DMS53 treated with DMSO at 0.1 percent for 48 hours (cell line): ENCODE data around the gene TRMT1.
A peak's percentile ranks its signal among the peaks of the same experiment; 100 is the strongest.
"Not testable (repeated sequence)": the region's sequence is repeated elsewhere in the genome, so short reads cannot be mapped to it uniquely, and the experiment has no call there.

Experiments
- DNase-seq: peaks from one replicate; lab custom pipeline; 2025; ENCODE audit not compliant: unreplicated experiment; lab: John Stamatoyannopoulos, UW

The TRMT1 gene

GRCh38 chr19:13150931-13151604, 34.5 kb upstream of the TRMT1 start:
- DNase-seq: no peak

GRCh38 chr19:13150187-13150930, 33.8 kb upstream of the TRMT1 start, which contains the start of the genes IER2 and STX10:
TSS of gene IER2 (plus strand) at chr19:13150411. CDS start at chr19:13153187, 2,776 bp downstream.
TSS of gene STX10 (minus strand) at chr19:13150375. CDS start at chr19:13150173, 202 bp downstream.
- peak; percentile 74 for DNase-seq

GRCh38 chr19:13149628-13150186, 33.2 kb upstream of the TRMT1 start:
- DNase-seq: no peak

GRCh38 chr19:13149173-13149627, 32.7 kb upstream of the TRMT1 start:
- DNase-seq: not testable (repeated sequence)

- no peak for DNase-seq
These were observed 30.4 kb upstream of the TRMT1 start for GRCh38 chr19:13146763-13147563.

GRCh38 chr19:13139633-13140311, 23.2 kb upstream of the TRMT1 start:
- DNase-seq: no peak

GRCh38 chr19:13138916-13139198, 22.3 kb upstream of the TRMT1 start:
- DNase-seq: no peak

- DNase-seq: no peak
These were observed 21.8 kb upstream of the TRMT1 start for GRCh38 chr19:13138171-13138915.

- no peak for DNase-seq
These were observed 20.8 kb upstream of the TRMT1 start for GRCh38 chr19:13137290-13137794.

GRCh38 chr19:13135068-13136062, 18.8 kb upstream of the TRMT1 start:
- DNase-seq: no peak

GRCh38 chr19:13134626-13135025, 18.1 kb upstream of the TRMT1 start:
- DNase-seq: no peak

GRCh38 chr19:13133241-13133870, 16.8 kb upstream of the TRMT1 start:
- no peak for DNase-seq

- DNase-seq: no peak
These were observed 16.1 kb upstream of the TRMT1 start for GRCh38 chr19:13132471-13133180.

GRCh38 chr19:13130886-13131490, 14.4 kb upstream of the TRMT1 start:
- DNase-seq: no peak

GRCh38 chr19:13129384-13129783, 12.8 kb upstream of the TRMT1 start:
- no peak for DNase-seq

- DNase-seq: no peak
These were observed 12.0 kb upstream of the TRMT1 start for GRCh38 chr19:13128583-13128982.
